Kidney (tissue), 14 donors: ENCODE results near the gene PPARG. TPM values are rescaled to one million over a fixed set of nuclear protein-coding genes. Genes with fewer than 3 reads are reported as not detected.

ENCODE experiments used
- DNase-seq, 5 donors: peaks; one replicate each; pipeline ENCODE4 v3.0.0-alpha.2; 2013 to 2020
- FAIRE-seq: peaks from 2 replicates; lab custom pipeline; 2012; peaks lifted over from hg19 to GRCh38; lab: Jason Lieb, UNC
- H3K27ac ChIP-seq, 2 donors: one replicate each; pipeline ENCODE4 v1.7.0; 2013; ENCODE audit warnings: low read depth in 2 of 2, low read length in 2 of 2, inconsistent platforms in 1 of 2
- H3K27me3 ChIP-seq: one replicate; pipeline ENCODE4 v1.7.1; 2013; ENCODE audit warnings: low read length, inconsistent platforms; ENCODE audit not compliant: control insufficient read depth, insufficient read depth
- H3K36me3 ChIP-seq, 3 donors: one replicate each; pipeline versions ENCODE4 v1.7.0 to v1.7.1; 2013; ENCODE audit warnings: low read length in 3 of 3, control low read depth in 1 of 3, inconsistent platforms in 1 of 3; ENCODE audit not compliant: insufficient read depth in 3 of 3, control insufficient read depth in 2 of 3
- H3K4me1 ChIP-seq, 3 donors: one replicate each; pipeline versions ENCODE4 v1.7.0 to v1.7.1; 2013; ENCODE audit warnings: low read length in 3 of 3, inconsistent platforms in 1 of 3, low read depth in 1 of 3; ENCODE audit not compliant: control insufficient read depth in 2 of 3, insufficient read depth in 2 of 3
- H3K4me3 ChIP-seq, 3 donors: one replicate each; pipeline versions ENCODE4 v1.7.0 to v1.8.1; 2013; ENCODE audit warnings: low read length in 3 of 3, control low read depth in 1 of 3, inconsistent platforms in 1 of 3
- H3K9ac ChIP-seq, 3 donors: one replicate each; pipeline versions ENCODE4 v1.7.0 to v1.7.1; 2013; ENCODE audit warnings: low read length in 3 of 3, control low read depth in 1 of 3, inconsistent platforms in 1 of 3
- H3K9me3 ChIP-seq, 3 donors: one replicate each; pipeline versions ENCODE4 v1.7.0 to v1.7.1; 2013; ENCODE audit warnings: low read length in 3 of 3, control low read depth in 1 of 3, inconsistent platforms in 1 of 3; ENCODE audit not compliant: control insufficient read depth in 2 of 3, insufficient read depth in 1 of 3
- CTCF ChIP-seq: IDR thresholded peaks from 3 replicates; pipeline ENCODE4 v1.5.1; 2012; ENCODE audit warnings: mild to moderate bottlenecking, moderate library complexity, borderline replicate concordance; ENCODE audit not compliant: insufficient read depth; ENCODE audit errors: extremely low read depth
- intact Hi-C: fragments of 100-400 bp; cut with DNase I; formaldehyde crosslinking; loops from one replicate; pipeline ENCODE4 v1.11.1; 2022
- polyA plus RNA-seq: library from polyadenylated mRNA; stranded (reverse); fragments of 350-450 nt; fragmentation: Illumina TruSeq; extraction: RNeasy Lipid Tissue Mini Kit (QIAGEN cat#74804); gene quantifications from one replicate; pipeline ENCODE4 v1.2.3, GENCODE V29; 2014; ENCODE audit warnings: low read depth, low replicate concordance; ENCODE audit not compliant: insufficient read depth
- total RNA-seq: library from RNA; stranded (reverse); fragmentation: NEBNext Ultra II Directional; extraction: Animal tissue kit (Norgen Biotek cat#: 25700); gene quantifications from one replicate; pipeline ENCODE4 v1.2.1, GENCODE V29; 2021
- donor health status: control.
- donor health status: control.
- donor health status: control.
- donor health status: control.
- donor health status: control.
- donor health status: DM: yes; HTN: yes; CAD: no.
- donor health status: Normal renal cell carcinoma (clear cell type).

Gene PPARG
- total and polyA plus RNA-seq, 2 donors from 2014 or later: 19.0 to 19.2 TPM

- Histone ChIP-seq H3K9me3 (peaks cover 0 to 4% (median 3%) of the 10 kb centered on the region in 3 donors), H3K27ac (no peak overlapping the region), H3K4me3 (no peak overlapping the region), H3K27me3 (no peaks in the 10 kb centered on the region), H3K4me1 (no peaks in the 10 kb centered on the region), H3K36me3 (no peaks in the 10 kb centered on the region), H3K9ac (no peak overlapping the region)
- intact Hi-C loops: no loop called here
- no peak for TF ChIP-seq CTCF
- FAIRE-seq: no peak
- peak in 1 of 5 donors; percentile 50 for DNase-seq
These were observed 36.0 kb upstream of the PPARG start for GRCh38 chr3:12252889-12253288.

GRCh38 chr3:12253516-12254343 is 35.1 kb upstream of the PPARG start:
- Histone ChIP-seq H3K9me3 (peaks cover 0 to 4% (median 3%) of the 10 kb centered on the region in 3 donors), H3K9ac (no peak overlapping the region), H3K27ac (no peak overlapping the region), H3K27me3 (no peaks in the 10 kb centered on the region), H3K36me3 (no peaks in the 10 kb centered on the region), H3K4me3 (no peak overlapping the region), H3K4me1 (no peaks in the 10 kb centered on the region)
- no peak for TF ChIP-seq CTCF
- intact Hi-C loops: no loop called here
- DNase-seq (peak in 3 of 5 donors; percentile 18 to 62 (median 48)), FAIRE-seq (no peak)

GRCh38 chr3:12255393-12255792 is 33.5 kb upstream of the PPARG start:
- Histone ChIP-seq H3K9ac (no peak overlapping the region), H3K27ac (no peak overlapping the region), H3K27me3 (no peaks in the 10 kb centered on the region), H3K4me3 (no peak overlapping the region), H3K9me3 (no peaks in the 10 kb centered on the region), H3K36me3 (no peaks in the 10 kb centered on the region), H3K4me1 (no peaks in the 10 kb centered on the region)
- TF ChIP-seq CTCF: no peak
- FAIRE-seq (no peak), DNase-seq (no peak)
- intact Hi-C loops: no loop called here
